ENCODE data around the gene KRT36. TPM values are rescaled to one million over a fixed set of nuclear protein-coding genes. Genes with fewer than 3 reads are reported as not detected.

The KRT36 gene
- total RNA-seq, 1 donor from 2014 or later: not detected

GRCh38 chr17:41504246-41504977 is 14.7 kb upstream of the KRT36 start:
- Histone ChIP-seq H3K27me3 (no peaks in the 10 kb centered on the region), H3K9ac (no peak overlapping the region), H3K27ac (no peak overlapping the region), H3K4me1 (peaks cover 8% of the 10 kb centered on the region), H2AFZ (replicated peaks) (no peak overlapping the region), H4K20me1 (ENCODE audit: low read depth) (no peaks in the 10 kb centered on the region), H3K4me3 (no peak overlapping the region), H3K79me2 (ENCODE audit: low read depth) (no peaks in the 10 kb centered on the region), H3K36me3 (no peaks in the 10 kb centered on the region), H3K9me3 (ENCODE audit: low read depth) (no peaks in the 10 kb centered on the region), H3F3A (ENCODE audit: low read depth) (no peaks in the 10 kb centered on the region), H3K4me2 (no peak overlapping the region)
- Mint-ChIP-seq H3K9me3 (no peaks in the 10 kb centered on the region), H3K4me3 (no peak overlapping the region), H3K27ac (no peak overlapping the region), H3K4me1 (peaks cover 11% of the 10 kb centered on the region), H3K27me3 (ENCODE audit: insufficient read depth, low read depth) (peaks cover 9% of the 10 kb centered on the region), H3K36me3 (no peaks in the 10 kb centered on the region)
- no peak for DNase-seq (ENCODE audit: low spot score)
- TF ChIP-seq CTCF (IDR thresholded peaks at IDR 0.05) (no peak), EZH2phosphoT487 (IDR thresholded peaks at IDR 0.05) (no peak), EZH2 (IDR thresholded peaks at IDR 0.05) (no peak)

GRCh38 chr17:41503202-41503601 is 13.5 kb upstream of the KRT36 start:
- H3K27ac ChIP-seq: no peak overlapping the region
- H3K27me3 Mint-ChIP-seq (ENCODE audit: insufficient read depth, low read depth): peaks cover 9% of the 10 kb centered on the region
- H3K4me1 ChIP-seq: peaks cover 8% of the 10 kb centered on the region
- H3K9ac ChIP-seq: no peak overlapping the region
- H3K79me2 ChIP-seq (ENCODE audit: low read depth): no peaks in the 10 kb centered on the region
- H3K4me1 Mint-ChIP-seq: peaks cover 11% of the 10 kb centered on the region
- no peaks in the 10 kb centered on the region for H3K9me3 ChIP-seq (ENCODE audit: low read depth)
- no peaks in the 10 kb centered on the region for H3K36me3 Mint-ChIP-seq
- H3K36me3 ChIP-seq: no peaks in the 10 kb centered on the region
- no peaks in the 10 kb centered on the region for H4K20me1 ChIP-seq (ENCODE audit: low read depth)
- TF ChIP-seq EZH2 (IDR thresholded peaks at IDR 0.05) (no peak), CTCF (IDR thresholded peaks at IDR 0.05) (no peak), EZH2phosphoT487 (IDR thresholded peaks at IDR 0.05) (no peak)
- H3K9me3 Mint-ChIP-seq: no peaks in the 10 kb centered on the region
- DNase-seq (ENCODE audit: low spot score): no peak
- H3F3A ChIP-seq (ENCODE audit: low read depth): no peaks in the 10 kb centered on the region
- no peak overlapping the region for H3K27ac Mint-ChIP-seq
- no peak overlapping the region for H3K4me3 Mint-ChIP-seq
- no peak overlapping the region for H3K4me2 ChIP-seq
- no peak overlapping the region for H3K4me3 ChIP-seq
- H2AFZ ChIP-seq (replicated peaks): no peak overlapping the region
- H3K27me3 ChIP-seq: no peaks in the 10 kb centered on the region

- TF ChIP-seq CTCF (IDR thresholded peaks at IDR 0.05): no peak
- TF ChIP-seq EZH2 (IDR thresholded peaks at IDR 0.05): no peak
- no peak for TF ChIP-seq EZH2phosphoT487 (IDR thresholded peaks at IDR 0.05)
- H3K4me1 Mint-ChIP-seq: peaks cover 8% of the 10 kb centered on the region
- no peak for DNase-seq (ENCODE audit: low spot score)
Measured at GRCh38 chr17:41500131-41500911, 10.6 kb upstream of the KRT36 start.

More at GRCh38 chr17:41500131-41500911, 10.6 kb upstream of the KRT36 start:
- Mint-ChIP-seq H3K36me3 (no peaks in the 10 kb centered on the region), H3K27me3 (ENCODE audit: insufficient read depth, low read depth) (peaks cover 8% of the 10 kb centered on the region), H3K9me3 (no peaks in the 10 kb centered on the region), H3K27ac (peak overlapping the region; percentile 8), H3K4me3 (no peak overlapping the region)
- no peaks in the 10 kb centered on the region for H3K79me2 ChIP-seq (ENCODE audit: low read depth)
- H3K9ac ChIP-seq: no peak overlapping the region
- no peaks in the 10 kb centered on the region for H3K9me3 ChIP-seq (ENCODE audit: low read depth)
- no peaks in the 10 kb centered on the region for H3F3A ChIP-seq (ENCODE audit: low read depth)
- H3K27ac ChIP-seq: no peak overlapping the region
- no peaks in the 10 kb centered on the region for H4K20me1 ChIP-seq (ENCODE audit: low read depth)
- H3K4me3 ChIP-seq: no peak overlapping the region
- no peaks in the 10 kb centered on the region for H3K27me3 ChIP-seq
- no peak overlapping the region for H3K4me2 ChIP-seq
- peaks cover 8% of the 10 kb centered on the region for H3K4me1 ChIP-seq
- no peak overlapping the region for H2AFZ ChIP-seq (replicated peaks)
- no peaks in the 10 kb centered on the region for H3K36me3 ChIP-seq

Data from neural progenitor cell (in vitro differentiated cells).